ENCODE results near the gene SPX.

The SPX gene, protein sequence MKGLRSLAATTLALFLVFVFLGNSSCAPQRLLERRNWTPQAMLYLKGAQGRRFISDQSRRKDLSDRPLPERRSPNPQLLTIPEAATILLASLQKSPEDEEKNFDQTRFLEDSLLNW

DNA sequence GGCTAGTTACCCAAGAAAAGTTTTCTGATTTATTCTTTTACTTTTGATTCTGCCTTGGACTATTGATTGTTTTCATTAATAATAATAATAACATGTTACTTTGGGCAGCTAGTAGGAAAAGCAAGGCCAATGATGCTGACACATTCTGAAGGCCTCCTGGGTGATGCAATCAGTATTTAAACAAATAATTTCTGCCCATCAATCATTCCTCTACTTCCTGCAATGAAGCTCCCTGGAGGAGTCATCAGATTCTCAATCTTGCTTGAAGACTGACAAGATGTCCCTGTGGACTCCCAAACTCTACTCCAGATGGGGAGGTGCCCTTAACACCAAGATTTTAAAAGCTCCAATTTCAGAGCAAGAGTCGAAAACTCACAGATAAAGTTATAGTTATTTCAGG is at the start of gene SPX:
TSS of gene SPX (plus strand) at position 244 of the 400 bp plus-strand sequence. CDS start 177 bp downstream, outside the sequence.
- Histone ChIP-seq H3K4me3 (peak within 1 kb of the TSS; percentile 78), H3K27ac (no peak within 1 kb of the TSS)
- no peak for DNase-seq (ENCODE audit: low spot score)
- TF ChIP-seq, protein P1, sequence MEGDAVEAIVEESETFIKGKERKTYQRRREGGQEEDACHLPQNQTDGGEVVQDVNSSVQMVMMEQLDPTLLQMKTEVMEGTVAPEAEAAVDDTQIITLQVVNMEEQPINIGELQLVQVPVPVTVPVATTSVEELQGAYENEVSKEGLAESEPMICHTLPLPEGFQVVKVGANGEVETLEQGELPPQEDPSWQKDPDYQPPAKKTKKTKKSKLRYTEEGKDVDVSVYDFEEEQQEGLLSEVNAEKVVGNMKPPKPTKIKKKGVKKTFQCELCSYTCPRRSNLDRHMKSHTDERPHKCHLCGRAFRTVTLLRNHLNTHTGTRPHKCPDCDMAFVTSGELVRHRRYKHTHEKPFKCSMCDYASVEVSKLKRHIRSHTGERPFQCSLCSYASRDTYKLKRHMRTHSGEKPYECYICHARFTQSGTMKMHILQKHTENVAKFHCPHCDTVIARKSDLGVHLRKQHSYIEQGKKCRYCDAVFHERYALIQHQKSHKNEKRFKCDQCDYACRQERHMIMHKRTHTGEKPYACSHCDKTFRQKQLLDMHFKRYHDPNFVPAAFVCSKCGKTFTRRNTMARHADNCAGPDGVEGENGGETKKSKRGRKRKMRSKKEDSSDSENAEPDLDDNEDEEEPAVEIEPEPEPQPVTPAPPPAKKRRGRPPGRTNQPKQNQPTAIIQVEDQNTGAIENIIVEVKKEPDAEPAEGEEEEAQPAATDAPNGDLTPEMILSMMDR (IDR thresholded peaks at IDR 0.05) = no peak

DNA sequence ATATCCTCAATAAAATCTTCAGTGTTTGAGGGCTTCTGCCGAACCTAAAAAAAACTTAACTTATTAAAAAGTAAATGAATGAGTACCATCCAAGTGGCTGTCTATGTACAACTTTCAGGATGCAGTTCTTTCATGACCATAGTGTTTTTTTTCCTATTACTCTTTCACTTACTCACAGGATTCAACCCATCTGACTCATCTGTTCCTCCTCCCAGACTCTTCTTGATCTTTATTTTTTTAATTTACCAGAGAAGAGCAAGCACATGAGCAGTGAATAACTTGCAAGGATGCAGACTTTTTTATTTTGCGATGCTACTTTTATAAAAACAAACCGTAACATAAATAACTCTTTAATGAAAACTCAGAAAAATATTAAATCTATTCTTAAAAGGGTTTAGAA is 49.1 kb upstream of the SPX start:
- TF ChIP-seq, protein P1 (IDR thresholded peaks at IDR 0.05) = no peak
- Histone ChIP-seq H3K27ac (no peak overlapping the region), H3K4me3 (no peak overlapping the region)
- DNase-seq (ENCODE audit: low spot score) = no peak

DNA sequence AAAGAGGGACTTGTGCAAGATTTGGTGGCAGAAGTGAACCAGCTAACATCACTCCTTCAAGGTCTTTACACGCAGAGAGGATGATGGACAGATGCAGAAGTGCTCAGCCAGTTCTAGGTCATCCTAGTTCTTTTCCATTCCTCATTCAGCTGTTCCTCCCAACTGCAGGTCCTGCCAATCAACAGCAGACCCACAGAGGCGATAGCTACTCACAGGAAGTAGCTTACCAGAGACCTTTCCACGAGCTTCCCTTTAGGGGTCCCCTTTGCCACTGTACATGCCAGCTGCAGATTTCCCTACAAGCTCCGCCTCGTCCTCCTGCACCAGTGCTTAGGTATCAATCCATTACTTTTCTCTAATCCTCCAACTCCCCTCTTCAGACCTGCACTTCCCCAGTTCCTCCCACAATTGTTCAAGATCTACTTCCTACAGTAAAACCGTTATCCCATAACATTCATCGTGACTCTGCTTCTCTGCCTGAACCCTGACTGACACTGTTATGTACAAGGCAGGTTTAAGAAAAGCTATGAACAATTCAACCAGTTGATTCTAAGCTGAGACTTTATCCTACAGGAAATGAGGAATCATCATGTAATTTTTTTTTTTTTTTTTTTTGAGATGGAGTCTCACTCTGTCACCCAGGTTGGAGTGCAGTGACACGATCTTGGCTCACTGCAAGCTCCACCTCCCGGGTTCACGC is 47.2 kb upstream of the SPX start:
- TF ChIP-seq, protein P1 (IDR thresholded peaks at IDR 0.05) = no peak
- no peak overlapping the region for H3K4me3 ChIP-seq
- H3K27ac ChIP-seq = no peak overlapping the region
- DNase-seq (ENCODE audit: low spot score) = no peak

DNA sequence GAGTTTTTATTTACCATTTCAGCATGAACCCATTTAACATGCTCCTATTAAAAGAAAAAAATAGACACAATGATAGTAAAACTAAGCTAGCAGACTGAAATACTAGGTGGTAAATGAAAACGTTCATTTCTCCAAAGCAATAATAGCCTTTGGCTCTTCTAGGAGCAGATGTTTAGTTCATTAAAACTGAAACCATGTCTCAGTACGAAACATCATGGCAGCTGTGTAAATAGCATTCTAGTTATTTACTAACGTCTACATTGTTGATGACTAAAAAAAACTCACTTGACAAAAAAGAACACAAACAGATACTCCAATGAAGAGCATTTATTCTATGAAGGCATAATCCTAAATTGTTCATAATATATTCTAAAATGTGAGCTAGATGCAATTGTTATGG is 42.6 kb upstream of the SPX start:
- TF ChIP-seq, protein P1 (IDR thresholded peaks at IDR 0.05) = no peak
- no peak for DNase-seq (ENCODE audit: low spot score)
- no peak overlapping the region for H3K4me3 ChIP-seq
- H3K27ac ChIP-seq = no peak overlapping the region

DNA sequence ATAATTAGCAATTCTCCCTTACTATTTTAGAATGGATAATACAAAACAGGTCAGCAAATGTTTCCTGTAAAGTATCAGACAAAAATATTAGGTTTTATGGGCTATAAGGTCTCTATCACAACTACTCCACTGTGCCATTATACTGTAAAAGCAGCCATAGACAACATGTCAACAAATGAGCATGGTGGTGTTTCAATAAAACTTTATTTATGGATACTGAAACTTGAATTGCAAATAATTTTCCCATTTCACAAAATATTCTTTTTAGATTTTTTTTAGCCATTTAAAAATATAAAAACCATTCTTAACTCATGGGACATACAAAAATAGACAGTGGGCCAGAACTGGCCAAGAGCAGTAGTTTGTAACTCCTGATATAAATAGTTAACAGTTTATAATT is 40.1 kb upstream of the SPX start:
- H3K4me3 ChIP-seq = no peak overlapping the region
- TF ChIP-seq, protein P1 (IDR thresholded peaks at IDR 0.05) = no peak

DNA sequence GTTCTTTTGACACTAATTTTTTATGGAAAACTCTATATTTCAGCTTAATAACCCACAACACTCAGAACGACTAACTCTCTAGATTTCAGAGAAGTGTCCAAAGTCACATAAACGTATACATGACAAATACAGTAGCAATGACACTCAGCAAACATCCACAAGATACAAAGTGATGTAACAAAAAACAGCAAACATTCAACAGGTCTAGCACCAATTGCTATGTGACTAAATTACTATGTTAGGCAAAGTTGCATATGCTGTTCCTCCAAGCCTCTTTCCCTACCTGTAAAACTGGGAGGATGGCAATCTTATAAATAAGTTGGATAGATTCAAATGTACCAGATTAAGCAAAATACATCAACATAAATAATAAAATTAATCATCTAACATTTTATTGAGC is 26.3 kb upstream of the SPX start:
- no peak for DNase-seq (ENCODE audit: low spot score)
- no peak overlapping the region for H3K27ac ChIP-seq
- TF ChIP-seq, protein P1 (IDR thresholded peaks at IDR 0.05) = no peak
- H3K4me3 ChIP-seq = peak overlapping the region; percentile 85

More for the DNA sequence above, 40.1 kb upstream of the SPX start:
- H3K27ac ChIP-seq = no peak overlapping the region
- no peak for DNase-seq (ENCODE audit: low spot score)

DNA sequence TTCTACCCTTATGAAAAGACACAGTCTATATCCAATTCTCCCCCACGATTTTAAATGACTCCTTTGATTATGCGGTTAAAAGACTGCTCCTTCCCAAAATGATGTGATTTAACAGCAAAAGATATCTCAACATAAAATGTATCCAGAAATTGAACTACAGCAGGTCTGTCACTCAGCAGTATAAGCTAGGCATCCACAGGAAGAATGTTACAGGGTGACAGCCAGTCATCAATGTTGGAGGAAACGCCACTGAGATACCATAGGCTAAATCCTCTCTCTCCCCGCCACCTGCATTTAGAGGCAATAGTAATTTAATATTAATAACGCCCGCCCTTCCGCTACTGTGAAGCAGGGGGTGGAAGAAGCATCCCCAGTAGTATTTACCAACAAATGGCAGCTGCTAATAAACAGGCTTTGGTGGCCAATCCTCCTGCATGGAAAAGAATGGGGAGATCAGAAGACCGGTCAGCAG is 25.3 kb upstream of the SPX start:
- no peak for DNase-seq (ENCODE audit: low spot score)
- Histone ChIP-seq H3K27ac (peak overlapping the region; percentile 73 to 95), H3K4me3 (peak overlapping the region; percentile 85)
- TF ChIP-seq, protein P1 (IDR thresholded peaks at IDR 0.05) = no peak

Measured in coronary artery (tissue), 2 donors.